ENCODE measurements around the gene RYR2. TPM values are rescaled to one million over a fixed set of nuclear protein-coding genes. Genes with fewer than 3 reads are reported as not detected.

Gene RYR2
- total and polyA plus RNA-seq, 9 of the 15 experiments (the other 6 are each of a cell fraction or from before 2014, with no cell fraction given) = 0.03 to 0.42 (median 0.14) TPM

DNA sequence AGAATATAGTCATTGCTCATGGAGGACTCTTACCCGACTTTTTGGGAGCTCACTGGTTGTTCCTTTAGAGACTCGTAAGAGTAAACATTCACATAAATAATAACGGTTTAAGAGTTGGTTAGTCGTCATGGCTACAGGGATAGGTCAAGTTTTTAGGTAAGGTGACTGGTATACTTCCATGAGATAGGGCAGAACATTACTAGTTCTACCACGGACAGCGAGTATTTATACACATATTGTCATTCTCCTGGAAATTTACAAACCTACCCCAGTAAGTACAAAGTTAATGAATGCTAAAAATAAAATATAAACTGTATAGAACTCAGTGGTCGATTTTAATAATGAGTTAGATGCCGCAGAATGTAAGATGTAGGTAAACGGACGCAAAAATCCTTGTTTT, 1.2 kb upstream of the RYR2 start:
- no TSS peak for BruUV-seq (replicated peaks)
- no peaks in the 10 kb centered on the region for H3K9me1 ChIP-seq (ENCODE audit: control insufficient read depth, insufficient read depth, low read length)
- no peak overlapping the region for H3K4me3 ChIP-seq
- H3K4me1 ChIP-seq (replicated peaks in 1 of 2; ENCODE audit: control insufficient read depth in 2 of 2, insufficient read depth in 2 of 2, low read length in 2 of 2) = no peaks in the 10 kb centered on the region
- H3K27me3 ChIP-seq (ENCODE audit: control insufficient read depth in 2 of 2, insufficient read depth in 2 of 2, low read length in 2 of 2) = peaks cover 6 to 11% of the 10 kb centered on the region in 2 experiments; a peak in 4 of 5 replicates
- intact Hi-C loops (cut with micrococcal nuclease) (loop anchor here (10.0 kb wide), 1 partner anchor 286 kb away; no protein-coding TSS in a partner anchor), in situ Hi-C loops (cut with MboI) (no loop called here)
- TF ChIP-seq, protein P1, sequence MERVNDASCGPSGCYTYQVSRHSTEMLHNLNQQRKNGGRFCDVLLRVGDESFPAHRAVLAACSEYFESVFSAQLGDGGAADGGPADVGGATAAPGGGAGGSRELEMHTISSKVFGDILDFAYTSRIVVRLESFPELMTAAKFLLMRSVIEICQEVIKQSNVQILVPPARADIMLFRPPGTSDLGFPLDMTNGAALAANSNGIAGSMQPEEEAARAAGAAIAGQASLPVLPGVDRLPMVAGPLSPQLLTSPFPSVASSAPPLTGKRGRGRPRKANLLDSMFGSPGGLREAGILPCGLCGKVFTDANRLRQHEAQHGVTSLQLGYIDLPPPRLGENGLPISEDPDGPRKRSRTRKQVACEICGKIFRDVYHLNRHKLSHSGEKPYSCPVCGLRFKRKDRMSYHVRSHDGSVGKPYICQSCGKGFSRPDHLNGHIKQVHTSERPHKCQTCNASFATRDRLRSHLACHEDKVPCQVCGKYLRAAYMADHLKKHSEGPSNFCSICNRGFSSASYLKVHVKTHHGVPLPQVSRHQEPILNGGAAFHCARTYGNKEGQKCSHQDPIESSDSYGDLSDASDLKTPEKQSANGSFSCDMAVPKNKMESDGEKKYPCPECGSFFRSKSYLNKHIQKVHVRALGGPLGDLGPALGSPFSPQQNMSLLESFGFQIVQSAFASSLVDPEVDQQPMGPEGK (CRISPR knock-in tag; IDR thresholded peaks at IDR 0.05; ENCODE audit: borderline replicate concordance) = no peak
- TF ChIP-seq, protein P2, sequence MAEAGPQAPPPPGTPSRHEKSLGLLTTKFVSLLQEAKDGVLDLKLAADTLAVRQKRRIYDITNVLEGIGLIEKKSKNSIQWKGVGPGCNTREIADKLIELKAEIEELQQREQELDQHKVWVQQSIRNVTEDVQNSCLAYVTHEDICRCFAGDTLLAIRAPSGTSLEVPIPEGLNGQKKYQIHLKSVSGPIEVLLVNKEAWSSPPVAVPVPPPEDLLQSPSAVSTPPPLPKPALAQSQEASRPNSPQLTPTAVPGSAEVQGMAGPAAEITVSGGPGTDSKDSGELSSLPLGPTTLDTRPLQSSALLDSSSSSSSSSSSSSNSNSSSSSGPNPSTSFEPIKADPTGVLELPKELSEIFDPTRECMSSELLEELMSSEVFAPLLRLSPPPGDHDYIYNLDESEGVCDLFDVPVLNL (CRISPR knock-in tag; IDR thresholded peaks at IDR 0.05; ENCODE audit: low read depth) = no peak
- TF ChIP-seq PRMT5 (CRISPR knock-in tag; IDR thresholded peaks at IDR 0.05) (no peak), TRIM24 (IDR thresholded peaks at IDR 0.05) (no peak), ZKSCAN3 (CRISPR knock-in tag; IDR thresholded peaks at IDR 0.05) (no peak), ZNF764 (CRISPR knock-in tag; IDR thresholded peaks at IDR 0.05; ENCODE audit: low read depth) (no peak), SMC3 (conservative IDR thresholded peaks at IDR 0.05; ENCODE audit: insufficient read depth, low read depth, low read length) (no peak), CREBBP (IDR thresholded peaks at IDR 0.05; ENCODE audit: low read depth, low read length) (no peak), SLC30A9 (CRISPR knock-in tag; IDR thresholded peaks at IDR 0.05) (no peak), TCF3 (CRISPR knock-in tag; IDR thresholded peaks at IDR 0.05) (no peak)
- TF ChIP-seq, protein P3, sequence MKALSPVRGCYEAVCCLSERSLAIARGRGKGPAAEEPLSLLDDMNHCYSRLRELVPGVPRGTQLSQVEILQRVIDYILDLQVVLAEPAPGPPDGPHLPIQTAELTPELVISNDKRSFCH (CRISPR knock-in tag; IDR thresholded peaks at IDR 0.05) = no peak
- TF ChIP-seq, protein P3 (tag; IDR thresholded peaks at IDR 0.05) = no peak
- TF ChIP-seq, protein P4, sequence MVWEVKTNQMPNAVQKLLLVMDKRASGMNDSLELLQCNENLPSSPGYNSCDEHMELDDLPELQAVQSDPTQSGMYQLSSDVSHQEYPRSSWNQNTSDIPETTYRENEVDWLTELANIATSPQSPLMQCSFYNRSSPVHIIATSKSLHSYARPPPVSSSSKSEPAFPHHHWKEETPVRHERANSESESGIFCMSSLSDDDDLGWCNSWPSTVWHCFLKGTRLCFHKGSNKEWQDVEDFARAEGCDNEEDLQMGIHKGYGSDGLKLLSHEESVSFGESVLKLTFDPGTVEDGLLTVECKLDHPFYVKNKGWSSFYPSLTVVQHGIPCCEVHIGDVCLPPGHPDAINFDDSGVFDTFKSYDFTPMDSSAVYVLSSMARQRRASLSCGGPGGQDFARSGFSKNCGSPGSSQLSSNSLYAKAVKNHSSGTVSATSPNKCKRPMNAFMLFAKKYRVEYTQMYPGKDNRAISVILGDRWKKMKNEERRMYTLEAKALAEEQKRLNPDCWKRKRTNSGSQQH (CRISPR knock-in tag; IDR thresholded peaks at IDR 0.05) = no peak
- H3K9ac ChIP-seq (ENCODE audit: insufficient read depth in 1 of 2, low read depth in 2 of 2, low read length in 2 of 2) = no peak overlapping the region
- DNase-seq (ENCODE audit: extremely low read depth in 1 of 4, low spot score in 3 of 4) = no peak
- H3K9me3 ChIP-seq (replicated peaks; ENCODE audit: control insufficient read depth, insufficient read depth, low read depth, low read length) = no peaks in the 10 kb centered on the region
- no peak for FAIRE-seq
- H3K4me2 ChIP-seq (ENCODE audit: insufficient read depth, low read length) = no peak overlapping the region
- no peaks in the 10 kb centered on the region for H3K36me3 ChIP-seq (ENCODE audit: control insufficient read depth, insufficient read depth, low read length)
- ChIA-PET CTCF (ENCODE audit: low intra/inter-chr PET ratio) (no interaction called here), POLR2A (no interaction called here)
- H4K20me1 ChIP-seq (replicated peaks; ENCODE audit: control insufficient read depth, insufficient read depth, low read length) = no peaks in the 10 kb centered on the region
- no peaks in the 10 kb centered on the region for H3K79me2 ChIP-seq (ENCODE audit: control insufficient read depth, insufficient read depth, low read length)
- no peak overlapping the region for H3K27ac ChIP-seq (ENCODE audit: extremely low read depth, low read depth, low read length)
- 2% methylated on average over 10 of the region's 10 CpGs for WGBS (ENCODE audit: insufficient coverage, low coverage, missing lambda C conversion rate)
- no peak for ATAC-seq
- no peak overlapping the region for H2AFZ ChIP-seq (ENCODE audit: low read depth, low read length)
